ENCODE data around the gene PFDN4.
"Not testable (repeated sequence)": the region's sequence is repeated elsewhere in the genome, so short reads cannot be mapped to it uniquely, and the experiment has no call there.

Gene PFDN4

DNA sequence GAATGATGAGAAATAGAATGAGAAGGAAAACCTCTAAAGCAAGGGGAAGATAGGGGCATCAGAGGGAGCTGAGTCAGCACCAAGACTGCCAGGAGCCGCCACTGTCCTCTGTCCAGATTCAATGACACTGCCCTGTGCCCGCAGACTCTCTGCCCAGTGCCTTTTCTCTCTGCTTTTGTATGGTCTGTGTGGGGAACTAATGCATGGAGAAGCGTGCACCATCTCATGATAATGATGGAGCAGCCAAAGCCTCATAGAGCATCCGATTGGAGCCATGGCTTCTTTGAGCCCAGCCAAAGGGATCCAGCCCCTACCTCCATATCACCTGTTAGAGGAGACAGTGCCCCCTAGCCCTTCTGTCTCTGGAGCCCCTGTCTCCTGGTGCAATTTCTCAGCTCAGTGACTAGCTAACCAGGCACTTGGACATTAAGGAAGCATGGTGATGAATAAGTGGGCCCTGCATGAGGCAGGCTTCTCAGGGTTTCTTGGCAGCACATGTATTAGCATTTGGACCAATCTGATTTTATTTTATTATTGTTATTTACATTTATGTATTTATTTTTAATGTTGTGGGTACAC lies 6.5 kb upstream of the PFDN4 start:
- DNase-seq = no peak

DNA sequence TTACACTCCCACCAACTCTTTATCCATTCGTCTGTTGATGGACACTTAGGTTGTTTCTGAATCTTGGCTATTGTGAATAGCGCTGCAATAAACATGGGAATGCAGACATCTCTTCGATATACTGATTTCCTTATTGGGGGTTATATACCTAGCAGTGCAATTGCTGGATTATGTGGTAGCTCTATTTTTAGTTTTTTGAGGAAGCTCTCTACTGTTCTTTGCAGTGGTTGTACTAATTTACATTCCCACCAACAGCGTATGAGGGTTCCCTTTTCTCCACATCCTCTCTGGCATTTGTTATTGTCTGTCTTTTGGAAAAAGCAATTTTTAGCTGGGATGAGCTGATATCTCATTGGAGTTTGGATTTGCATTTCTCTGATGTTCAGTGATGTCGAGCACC lies 4.6 kb upstream of the PFDN4 start:
- DNase-seq = no peak

DNA sequence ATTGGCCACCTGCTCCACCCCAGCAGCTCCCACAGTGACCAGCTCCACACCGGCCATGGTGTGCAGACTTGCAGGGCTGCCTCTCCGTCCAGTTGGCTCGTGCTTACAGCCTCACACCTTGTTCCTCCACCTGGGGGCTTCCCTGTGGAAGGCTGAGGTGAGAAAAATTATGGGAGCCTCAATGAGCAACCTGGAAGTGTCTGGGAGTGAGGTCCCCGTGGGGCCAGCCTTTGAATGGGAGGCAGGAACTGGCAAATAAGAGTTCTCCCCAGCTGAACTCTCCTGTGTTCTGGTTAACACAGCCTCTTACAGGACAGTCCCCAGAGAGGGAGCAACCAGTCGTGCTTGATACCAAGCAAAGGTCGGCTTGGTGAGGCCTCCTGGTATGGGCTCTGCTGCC lies 3.8 kb upstream of the PFDN4 start:
- DNase-seq = no peak

DNA sequence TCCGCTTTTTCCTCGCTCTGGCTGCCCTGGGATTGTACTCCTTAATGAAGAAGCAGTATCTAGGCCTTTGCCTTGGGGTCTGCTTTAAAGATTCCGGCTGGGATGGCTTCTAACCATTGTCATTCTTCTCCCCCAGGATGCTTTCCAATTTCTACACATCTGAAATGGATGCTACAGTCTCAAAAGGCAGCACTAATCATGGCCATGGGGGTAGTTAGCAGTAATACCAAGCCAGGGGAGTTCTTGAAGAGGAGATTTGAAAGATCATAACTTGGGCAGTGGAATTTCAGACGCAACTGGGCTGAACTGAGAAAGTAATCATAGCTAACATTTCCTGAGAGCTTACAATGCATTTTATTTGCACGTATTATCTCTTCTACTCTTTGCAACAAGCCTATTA lies 3.4 kb upstream of the PFDN4 start:
- DNase-seq = no peak

DNA sequence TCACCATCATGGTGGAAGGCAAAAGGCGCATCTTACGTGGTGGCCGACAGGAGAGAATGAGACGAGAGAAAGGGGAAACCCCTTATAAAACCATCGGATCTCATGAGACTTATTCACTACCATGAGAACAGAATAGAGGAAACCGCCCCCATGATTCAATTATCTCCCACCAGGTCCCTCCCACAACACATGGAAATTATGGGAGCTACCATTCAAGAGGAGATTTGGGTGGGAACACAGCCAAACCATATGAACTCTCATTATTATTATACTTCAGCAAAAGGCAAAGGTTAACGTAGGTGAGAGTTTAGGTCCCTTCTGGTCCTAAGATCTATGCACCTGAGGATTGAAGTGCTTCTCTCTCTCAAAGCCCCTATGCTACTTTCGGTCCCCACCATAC lies 2.4 kb upstream of the PFDN4 start:
- no peak for DNase-seq

DNA sequence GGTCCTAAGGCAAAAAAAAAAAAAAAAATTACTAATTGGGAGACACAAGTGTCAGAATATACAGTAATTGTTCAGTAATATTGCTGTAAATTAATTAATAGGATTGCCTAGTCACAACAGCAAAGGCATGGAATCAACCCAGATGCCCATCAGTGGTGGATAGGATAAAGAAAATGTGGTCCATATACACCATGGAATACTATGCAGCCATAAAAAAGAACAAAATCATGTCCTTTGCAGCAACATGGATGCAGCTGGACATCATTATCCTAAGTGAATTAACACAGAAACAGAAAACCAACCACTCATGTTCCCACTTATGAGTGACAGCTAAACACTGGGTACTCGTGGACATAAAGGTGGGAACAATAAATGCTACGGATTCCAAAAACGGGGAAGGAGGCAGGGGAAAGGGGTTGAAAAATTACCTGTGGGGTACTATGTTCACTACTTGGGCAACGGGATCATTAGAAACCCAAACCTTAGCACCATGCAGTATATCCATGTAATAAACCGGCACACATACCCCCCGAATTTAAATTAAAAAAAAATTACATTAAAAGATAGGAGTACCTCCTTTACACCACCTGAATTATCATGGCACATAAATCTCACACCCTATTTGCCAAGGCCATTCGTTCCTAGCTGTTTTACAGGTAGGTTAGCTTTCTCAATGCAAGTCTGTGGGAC lies 689 bp upstream of the PFDN4 start:
- no peak for DNase-seq

DNA sequence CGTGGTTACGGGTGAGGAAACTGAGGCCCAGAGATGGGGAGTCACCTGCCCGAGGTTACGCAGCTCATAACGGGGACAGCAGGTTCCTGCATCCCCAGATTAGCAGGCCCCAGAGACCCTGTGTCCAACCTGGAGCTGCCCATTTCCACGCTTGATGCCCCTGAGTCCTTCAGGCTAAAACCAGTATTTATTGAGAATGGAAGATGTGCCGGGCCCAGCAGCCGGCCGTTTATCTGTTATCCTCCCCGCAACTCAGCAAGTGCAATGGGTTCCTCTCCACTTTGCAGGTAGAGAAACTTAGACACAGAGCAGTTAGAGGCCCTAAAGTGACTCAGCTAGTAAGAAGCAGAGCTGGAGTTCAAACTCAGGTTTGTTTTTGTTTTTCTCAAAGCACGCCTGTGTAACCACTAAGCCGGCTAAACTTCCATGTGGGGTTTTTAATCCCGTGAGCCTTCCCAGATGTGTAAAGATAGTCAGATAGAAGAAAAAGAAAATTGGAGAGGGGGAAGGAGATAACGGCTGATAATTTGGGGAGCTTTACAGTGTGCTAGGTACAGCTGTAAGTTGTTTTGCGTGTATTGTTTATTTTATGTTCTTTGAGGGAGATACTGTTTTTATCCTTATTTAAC lies 775 bp downstream of the PFDN4 start:
- no peak for DNase-seq

DNA sequence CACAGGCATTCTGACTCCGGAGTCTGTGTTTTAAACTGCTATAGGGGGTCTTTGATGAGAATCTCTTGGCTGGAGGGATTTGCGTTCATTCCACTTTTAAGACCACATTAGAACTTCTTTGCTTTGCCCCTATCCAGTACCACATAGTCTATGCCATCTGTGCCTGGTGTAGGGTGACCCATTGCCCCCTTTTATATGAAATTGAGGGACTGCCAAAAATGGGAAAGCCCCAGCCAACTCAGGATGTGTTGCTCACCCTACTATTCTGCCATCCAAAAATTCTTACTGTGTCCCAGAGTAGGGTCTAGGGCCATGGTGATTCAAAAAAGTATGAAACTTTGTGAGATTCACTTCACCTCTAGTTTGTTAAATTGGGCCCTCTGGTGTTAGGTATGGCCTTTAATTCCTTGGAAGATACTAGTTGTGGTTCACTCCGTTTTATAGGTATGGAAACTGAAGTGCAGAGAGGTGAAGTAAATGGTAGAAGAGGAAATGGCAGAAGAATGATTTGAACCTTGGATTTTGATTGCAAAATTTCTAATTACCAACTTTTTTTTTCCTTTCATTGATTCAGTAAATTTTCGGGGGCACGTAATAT lies 1.4 kb downstream of the PFDN4 start:
- no peak for DNase-seq

DNA sequence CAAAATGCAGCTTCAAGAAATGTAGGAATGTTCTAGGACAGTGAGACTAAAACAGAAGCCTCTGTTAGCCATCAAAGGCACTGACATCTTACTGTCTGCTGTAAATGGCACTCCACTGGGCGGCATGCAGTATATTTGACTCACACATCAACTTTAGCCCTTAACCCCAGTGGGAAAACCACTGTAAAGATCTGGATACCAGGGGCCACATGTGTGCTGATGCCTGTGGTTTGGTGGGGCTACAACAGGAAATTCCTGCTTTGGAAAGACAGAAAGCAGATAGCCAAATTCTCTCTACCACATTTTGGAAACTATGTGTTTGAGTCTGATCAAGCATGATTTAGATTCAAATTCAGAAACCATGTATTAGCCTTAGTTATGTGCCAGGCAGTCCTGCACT lies 4.3 kb downstream of the PFDN4 start:
- DNase-seq = no peak

DNA sequence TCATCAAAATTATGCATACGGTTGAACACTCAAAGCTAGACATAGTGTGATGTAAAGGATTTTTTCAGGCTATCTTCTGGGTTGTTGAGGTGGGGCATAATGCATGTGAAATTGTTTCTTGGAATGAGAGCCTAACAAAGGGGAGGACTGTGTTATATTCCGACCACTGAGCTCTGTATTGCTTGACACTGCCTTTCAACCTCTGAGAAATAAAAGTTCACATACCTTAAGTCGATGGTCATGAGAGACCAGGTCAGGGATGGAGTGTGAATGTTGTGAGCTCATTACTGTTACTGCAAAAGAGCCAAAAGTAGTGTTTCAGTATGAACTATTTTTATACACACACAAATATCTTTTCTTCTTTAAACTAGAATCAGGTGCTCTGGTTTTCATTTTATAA lies 5.0 kb downstream of the PFDN4 start:
- DNase-seq = no peak

DNA sequence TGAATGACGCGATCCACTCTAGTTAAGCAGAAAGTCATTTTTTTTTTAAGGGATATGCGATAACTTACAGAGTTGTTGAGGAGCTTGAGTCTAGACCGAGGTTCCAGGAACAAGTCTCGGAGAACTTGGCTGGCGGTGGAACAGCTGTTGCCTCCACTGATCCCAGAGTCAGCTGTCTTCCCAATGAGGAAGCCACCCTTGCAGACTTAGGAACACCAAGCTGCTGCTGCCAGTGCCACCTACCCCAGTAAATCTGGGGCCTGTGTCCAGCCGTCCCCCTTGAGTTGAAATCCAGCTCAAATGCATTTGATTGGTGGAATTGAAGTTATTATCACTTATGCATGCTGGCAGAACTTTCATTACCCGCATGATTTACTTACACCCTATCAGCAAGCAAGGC lies 6.7 kb downstream of the PFDN4 start:
- no peak for DNase-seq

DNA sequence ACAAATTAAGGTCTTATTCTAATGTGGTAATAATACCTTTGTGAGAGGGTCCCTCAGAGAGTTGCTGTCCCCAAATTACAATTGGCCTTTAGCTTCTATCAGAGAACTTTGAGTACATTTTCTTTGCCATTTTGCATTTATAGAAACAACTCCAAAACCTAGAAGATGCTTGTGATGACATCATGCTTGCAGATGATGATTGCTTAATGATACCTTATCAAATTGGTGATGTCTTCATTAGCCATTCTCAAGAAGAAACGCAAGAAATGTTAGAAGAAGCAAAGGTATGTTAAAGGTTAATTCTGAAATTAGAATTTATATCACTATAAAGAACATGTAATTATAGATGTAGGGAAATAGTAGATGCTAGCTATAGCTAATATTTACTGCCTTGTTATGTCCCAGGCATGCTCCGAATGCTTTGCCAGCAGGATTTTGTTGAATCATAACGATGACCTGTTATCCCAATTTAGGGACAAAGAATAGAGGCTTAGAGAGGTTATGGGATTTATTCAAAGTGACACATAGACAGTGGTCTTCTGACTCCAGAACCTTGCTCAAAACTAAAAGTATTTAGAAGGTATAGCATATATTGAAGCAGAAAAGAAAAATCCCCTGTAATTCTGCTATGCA lies 7.4 kb downstream of the PFDN4 start:
- DNase-seq = no peak

DNA sequence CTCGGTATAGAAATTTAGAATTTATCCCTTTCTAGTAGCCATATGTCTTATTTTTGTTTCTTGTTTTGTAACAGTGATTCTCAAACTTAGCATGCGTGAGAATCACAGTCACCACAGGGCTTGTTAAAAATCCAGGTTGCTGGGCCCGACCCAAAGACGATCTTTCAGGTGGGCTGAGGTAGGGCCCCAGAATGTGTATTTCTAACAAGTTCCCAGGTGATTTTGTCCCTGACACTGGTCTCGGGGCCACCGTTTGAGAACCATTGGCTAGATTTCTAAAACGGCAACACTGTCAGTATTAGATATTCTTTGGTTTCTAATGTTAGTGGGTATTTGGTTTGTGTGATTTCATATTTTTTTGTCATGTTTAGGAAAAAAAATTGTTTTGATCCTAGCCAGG lies 9.9 kb downstream of the PFDN4 start:
- DNase-seq = no peak

DNA sequence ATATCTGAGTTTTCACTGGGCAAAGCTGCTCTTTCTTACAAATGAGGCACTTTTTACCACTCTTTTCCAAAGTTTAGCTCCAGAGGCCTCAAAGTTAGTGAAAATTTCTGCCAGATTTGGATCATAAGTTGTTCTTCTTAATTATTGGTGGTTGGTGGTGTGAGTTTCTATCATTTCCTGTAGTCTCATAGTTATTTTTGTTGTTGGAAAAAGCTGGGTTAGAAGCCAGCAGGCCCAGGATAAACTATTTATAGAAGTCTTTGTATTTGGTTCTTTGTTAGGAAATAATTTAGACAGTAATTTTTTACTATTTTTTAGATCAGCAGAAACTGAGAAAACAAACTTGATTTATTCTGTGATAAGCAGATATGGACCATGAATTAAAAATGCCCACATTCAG lies 10.6 kb downstream of the PFDN4 start:
- DNase-seq = no peak

DNA sequence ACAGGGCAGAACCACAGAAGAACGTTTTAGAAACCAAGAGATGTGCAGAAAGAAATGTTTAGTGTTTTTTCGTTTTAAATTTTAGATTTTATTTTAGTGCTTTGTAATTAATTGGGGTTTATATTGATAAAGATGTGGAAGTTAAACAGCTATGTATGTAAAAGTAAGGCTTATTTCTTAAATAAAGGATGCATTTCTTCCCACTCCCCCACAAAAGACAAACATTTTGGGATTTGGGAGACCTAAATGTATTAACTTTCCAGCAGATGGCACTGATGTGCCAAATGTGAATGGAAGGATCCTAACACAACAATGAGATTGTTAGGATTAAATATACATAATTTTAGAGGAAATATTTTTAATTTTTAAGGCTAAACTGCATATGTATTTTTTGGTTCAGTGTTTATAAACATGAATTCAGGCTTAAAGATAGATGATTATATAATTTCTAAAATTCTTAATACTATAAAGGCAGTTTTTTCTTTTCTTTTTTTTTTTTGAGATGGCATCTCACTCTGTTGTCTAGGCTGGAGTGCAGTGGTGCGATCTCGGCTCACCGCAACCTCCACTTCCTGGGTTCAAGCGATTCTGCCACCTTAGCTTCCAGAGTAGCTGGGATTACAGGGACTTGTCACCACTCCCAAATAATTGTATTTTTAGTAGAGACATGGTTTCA lies 12.0 kb downstream of the PFDN4 start:
- DNase-seq = no peak

DNA sequence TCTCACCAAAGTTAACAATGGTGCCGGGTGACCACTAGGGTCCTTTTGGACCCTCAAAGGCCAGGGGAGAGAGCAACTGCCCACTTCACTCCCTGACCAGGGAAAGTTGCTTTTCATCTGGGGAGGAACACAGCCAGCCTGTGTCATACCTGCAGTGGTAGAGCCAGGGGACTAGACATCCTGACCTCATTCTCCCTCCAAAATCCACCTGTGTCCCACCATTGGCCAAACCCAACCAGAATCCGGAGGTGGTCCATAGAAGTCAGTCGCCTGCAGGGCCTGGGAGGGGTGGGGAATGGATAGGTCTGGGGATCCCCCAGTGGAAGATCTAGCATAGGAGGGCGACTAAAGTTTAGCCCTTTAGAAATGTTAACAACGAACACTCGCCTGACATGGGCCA lies 12.8 kb downstream of the PFDN4 start:
- DNase-seq = no peak

DNA sequence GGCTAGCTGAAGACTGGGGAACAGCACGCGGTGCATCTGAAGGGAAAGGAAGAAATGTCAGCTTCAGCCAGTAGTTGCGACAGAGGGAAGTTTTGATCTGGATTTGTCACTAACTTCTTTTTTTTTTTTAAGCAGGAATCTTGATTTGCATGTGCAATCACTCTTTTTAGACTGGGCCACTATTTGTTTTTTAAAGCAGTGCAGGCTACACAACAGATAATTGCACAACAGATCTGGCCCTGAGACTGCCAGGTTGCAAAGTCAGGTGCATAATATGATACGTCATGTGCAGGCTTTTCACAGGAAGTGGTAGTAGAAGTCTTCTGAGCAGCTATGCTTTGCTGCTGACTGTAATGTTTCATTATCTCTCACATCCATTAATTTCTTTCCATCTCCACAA lies 13.5 kb downstream of the PFDN4 start:
- DNase-seq = no peak

DNA sequence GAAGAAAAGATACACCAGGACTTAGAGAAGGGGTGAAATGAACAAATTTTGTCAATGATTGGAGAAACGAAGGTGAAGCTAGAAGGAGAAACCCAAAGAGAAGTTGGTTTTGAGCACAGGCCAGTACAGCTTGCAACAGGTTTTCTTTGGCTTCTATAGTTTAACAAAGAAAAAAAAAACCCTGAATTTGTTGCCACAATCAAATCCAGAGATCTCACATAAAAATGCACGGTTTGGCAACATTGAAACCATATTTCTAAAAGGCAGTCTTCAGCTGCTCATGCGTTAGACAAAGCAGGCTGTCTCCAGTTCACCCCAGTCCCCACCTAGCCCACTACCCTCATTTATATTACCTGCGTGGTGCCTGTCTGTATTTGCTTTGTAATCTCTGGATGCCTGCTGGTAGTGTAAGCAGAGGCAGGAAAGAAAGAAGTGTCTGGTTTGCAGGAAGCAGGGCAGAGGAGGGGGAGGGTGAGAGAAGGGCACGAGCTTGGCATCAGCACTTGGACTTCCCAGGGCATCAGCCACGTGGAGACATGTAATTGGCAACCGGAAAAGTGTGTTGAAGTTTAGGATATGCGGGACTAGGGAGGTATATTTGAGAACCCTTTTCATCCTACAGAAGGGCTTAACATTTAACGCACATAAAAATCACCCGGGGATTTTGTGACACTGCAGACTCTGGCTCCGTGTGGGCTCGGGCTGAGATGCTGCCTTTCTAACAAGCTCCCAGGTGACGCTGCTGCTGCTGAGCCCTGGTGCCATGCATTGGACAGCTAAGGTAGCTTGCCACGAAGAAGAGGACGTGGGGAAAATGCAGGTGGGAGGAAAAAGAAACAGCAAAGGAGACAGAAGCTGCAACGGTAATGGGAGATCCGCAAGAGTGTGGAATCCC lies 14.4 kb downstream of the PFDN4 start:
- DNase-seq = no peak

DNA sequence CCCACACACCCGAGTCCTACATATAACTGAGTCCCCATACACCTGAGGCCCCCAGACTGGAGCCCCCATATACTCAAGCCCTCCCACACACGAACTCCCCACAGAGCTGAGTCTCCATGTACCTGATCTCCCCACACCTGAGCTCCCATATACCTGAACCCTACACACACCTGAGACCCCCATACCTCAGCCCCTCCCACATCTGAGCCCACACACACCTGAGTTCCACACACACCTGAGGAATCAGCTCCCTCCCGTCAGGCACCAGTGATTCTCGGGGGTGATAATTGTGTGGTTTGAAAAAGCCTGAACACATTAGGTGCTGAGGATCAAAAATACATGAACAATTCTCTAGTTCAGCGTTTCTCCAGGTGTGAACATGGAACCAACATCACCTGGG lies 15.4 kb downstream of the PFDN4 start:
- DNase-seq = no peak

DNA sequence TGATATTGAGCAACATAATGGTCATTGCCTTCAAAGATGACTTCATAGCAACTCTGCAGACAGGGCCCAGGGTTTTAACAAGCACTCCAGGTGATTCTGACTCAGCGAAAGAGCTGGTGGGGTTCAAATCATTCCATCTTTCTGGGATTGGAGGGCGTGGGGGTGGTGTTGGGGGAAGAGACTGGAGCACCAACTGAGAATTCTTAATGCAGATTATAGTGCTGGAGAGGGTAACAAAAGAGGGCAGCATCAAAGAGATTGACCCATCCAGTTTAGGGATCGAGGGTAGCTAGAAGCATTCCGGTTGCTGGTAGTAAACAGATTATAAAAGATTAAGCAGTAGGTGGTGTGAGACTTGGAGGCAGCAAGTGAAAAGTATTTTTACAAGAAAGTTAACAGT lies 15.9 kb downstream of the PFDN4 start:
- DNase-seq = no peak

DNA sequence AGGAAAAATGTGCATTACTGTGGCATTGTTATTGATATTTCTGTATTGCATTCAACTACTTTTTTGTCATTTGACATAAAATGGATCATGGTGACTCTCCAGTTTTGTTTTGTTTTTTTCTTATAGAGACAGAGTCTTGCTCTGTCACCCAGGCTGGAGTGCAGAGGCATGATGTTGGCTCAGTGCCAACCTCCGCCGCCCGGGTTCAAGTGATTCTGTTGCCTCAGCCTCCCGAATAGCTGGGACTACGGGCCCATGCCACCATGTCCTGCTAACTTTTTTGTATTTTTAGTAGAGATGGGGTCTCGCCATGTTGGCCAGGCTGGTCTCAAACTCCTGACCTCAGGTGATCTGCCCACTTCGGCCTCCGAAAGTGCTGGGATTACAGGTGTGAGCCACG lies 16.8 kb downstream of the PFDN4 start:
- not testable (repeated sequence) for DNase-seq

DNA sequence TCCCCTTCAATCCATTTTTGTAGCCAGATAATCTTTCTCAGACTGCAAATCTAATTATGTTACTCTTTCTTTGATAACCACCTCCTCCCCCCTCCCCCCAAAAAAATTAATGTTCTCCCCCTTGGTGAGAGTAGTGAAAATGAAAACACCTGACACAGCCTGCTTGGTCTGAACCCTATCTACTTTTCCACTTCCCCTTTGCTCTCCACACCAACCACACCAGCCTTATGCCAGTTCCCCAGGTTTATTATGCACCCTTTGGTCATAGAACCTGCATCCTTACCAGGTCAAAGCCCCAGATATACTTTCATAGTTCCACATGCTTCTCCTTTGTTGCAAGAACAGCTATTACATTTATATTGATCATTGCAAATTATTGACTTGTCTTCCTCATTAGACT lies 19.4 kb downstream of the PFDN4 start:
- DNase-seq = no peak

Measured in activated CD8-positive, alpha-beta memory T cell treated with anti-CD3 and anti-CD28 coated beads for 24 hours (primary cell).